GM12864 (cell line): ENCODE measurements around the gene SLC25A18.
"Not testable (repeated sequence)": the region's sequence is repeated elsewhere in the genome, so short reads cannot be mapped to it uniquely, and the experiment has no call there.

Experiments
- DNase-seq: peaks from one replicate; pipeline ENCODE4 v3.0.0-alpha.2; 2011; ENCODE audit warnings: low read depth
- H3K4me3 ChIP-seq: 2 replicates; pipeline ENCODE4 v1.5.1; 2011; ENCODE audit warnings: mild to moderate bottlenecking, low read depth, low read length, control low read depth
- TF ChIP-seq, protein P1 (sequence below): IDR thresholded peaks from 2 replicates; pipeline ENCODE4 v1.5.1; 2011; ENCODE audit warnings: low read depth, mild to moderate bottlenecking, moderate library complexity, low read length, control low read depth, inconsistent platforms; ENCODE audit errors: missing control alignments

The SLC25A18 gene

DNA sequence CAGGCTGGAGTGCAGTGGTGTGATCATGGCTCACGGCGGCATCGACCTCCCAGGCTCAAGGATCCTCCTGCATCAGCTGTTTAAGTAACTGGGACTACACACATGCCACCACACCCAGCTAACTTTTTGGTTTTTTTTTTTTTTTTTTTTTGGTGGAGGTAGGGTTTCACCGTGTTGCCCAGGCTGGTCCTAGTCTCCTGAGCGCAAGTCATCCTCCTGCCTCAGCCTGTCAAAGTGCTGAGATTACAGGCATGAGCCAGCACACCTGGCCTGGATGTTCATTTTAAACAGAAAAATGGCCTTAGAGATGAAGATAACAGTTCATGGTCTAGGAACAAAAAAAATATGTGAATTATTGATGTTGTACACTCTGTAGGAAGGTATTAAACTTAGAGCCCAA lies 13.6 kb upstream of the SLC25A18 start:
- TF ChIP-seq, protein P1, sequence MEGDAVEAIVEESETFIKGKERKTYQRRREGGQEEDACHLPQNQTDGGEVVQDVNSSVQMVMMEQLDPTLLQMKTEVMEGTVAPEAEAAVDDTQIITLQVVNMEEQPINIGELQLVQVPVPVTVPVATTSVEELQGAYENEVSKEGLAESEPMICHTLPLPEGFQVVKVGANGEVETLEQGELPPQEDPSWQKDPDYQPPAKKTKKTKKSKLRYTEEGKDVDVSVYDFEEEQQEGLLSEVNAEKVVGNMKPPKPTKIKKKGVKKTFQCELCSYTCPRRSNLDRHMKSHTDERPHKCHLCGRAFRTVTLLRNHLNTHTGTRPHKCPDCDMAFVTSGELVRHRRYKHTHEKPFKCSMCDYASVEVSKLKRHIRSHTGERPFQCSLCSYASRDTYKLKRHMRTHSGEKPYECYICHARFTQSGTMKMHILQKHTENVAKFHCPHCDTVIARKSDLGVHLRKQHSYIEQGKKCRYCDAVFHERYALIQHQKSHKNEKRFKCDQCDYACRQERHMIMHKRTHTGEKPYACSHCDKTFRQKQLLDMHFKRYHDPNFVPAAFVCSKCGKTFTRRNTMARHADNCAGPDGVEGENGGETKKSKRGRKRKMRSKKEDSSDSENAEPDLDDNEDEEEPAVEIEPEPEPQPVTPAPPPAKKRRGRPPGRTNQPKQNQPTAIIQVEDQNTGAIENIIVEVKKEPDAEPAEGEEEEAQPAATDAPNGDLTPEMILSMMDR, result no peak
- H3K4me3 ChIP-seq, result no peak overlapping the region
- no peak for DNase-seq

DNA sequence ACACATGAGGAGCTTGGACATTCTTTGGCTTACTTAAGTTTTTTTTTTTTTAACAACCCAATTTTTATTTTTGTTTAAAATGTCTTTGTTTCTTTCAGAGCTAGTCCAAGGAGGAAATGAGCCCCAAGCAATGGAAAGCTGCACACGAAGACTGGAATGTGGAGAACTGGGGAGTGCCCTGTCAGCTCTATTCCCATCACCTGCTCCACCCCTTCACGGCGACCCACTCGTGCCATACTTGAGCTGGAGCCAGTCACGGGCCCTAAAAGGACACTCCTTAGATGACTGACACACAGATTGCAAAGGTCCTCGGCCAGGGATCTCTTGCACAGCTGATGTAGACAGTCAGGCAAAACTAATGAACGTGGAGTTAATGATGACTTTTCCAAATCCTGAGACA lies 10.6 kb upstream of the SLC25A18 start:
- no peak for DNase-seq
- TF ChIP-seq, protein P1, result no peak
- H3K4me3 ChIP-seq, result no peak overlapping the region

DNA sequence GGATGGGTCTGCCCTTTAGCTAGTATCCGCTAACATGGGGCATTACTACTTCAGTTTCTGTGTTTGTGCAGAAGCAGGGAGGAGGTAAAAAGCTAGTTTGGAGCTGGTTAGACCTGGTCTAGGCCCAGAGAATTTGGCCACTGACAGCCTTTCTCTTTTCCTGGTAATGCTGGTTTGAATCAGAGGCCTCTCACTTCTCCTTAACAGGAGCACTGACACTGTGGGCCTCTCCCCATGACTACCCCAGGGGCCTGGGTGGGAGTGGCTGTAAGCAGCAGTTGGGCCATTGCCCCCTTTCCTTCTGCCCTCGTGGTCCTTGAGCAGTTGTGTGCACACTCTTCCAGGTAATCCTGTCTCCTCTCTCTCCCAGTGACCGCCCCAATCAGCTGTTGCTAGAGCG lies 8.5 kb upstream of the SLC25A18 start:
- H3K4me3 ChIP-seq, result no peak overlapping the region
- no peak for DNase-seq
- TF ChIP-seq, protein P1, result no peak

DNA sequence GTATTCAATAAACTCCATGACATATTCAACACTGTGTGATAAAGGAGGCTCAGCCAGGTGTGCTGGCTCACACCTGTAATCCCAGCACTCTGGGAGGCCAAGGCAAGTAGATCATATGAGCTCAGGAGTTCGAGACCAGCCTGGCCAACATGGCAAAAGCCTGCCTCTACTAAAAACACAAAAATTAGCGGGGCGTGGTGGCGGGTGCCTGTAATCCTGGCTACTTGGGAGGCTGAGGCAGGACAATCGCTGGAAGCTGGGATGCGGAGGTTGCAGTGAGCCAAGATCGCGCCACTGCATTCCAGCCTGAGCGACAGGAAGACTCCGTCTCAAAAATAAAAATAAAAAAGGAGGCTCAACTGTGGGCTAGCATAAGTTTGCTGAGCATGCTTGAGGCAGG lies 4.1 kb upstream of the SLC25A18 start:
- no peak overlapping the region for H3K4me3 ChIP-seq
- TF ChIP-seq, protein P1, result no peak
- no peak for DNase-seq

DNA sequence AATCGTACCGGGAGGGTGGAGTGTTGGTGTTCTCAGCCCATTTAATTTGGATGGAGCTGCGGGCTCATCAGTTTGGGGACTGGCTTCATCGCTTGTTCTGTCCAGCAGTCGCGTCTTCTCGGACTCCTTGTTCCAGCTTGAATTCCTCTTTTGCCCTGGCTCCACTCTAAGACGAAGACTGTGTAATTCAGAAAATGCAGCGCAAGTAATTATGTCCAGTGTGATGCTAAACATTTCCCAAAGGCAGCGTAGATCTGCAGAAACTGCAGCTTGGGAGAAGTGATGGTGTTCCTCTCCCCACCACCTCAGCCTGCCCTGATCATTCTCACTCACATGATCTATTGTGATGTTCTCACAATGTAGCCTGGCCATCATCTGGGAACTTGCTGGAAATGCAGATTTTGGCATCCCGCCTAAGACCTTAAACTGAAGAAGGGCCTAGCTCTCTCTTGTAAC lies 666 bp downstream of the SLC25A18 start:
- H3K4me3 ChIP-seq, result no peak overlapping the region
- TF ChIP-seq, protein P1, result no peak
- DNase-seq, result no peak

DNA sequence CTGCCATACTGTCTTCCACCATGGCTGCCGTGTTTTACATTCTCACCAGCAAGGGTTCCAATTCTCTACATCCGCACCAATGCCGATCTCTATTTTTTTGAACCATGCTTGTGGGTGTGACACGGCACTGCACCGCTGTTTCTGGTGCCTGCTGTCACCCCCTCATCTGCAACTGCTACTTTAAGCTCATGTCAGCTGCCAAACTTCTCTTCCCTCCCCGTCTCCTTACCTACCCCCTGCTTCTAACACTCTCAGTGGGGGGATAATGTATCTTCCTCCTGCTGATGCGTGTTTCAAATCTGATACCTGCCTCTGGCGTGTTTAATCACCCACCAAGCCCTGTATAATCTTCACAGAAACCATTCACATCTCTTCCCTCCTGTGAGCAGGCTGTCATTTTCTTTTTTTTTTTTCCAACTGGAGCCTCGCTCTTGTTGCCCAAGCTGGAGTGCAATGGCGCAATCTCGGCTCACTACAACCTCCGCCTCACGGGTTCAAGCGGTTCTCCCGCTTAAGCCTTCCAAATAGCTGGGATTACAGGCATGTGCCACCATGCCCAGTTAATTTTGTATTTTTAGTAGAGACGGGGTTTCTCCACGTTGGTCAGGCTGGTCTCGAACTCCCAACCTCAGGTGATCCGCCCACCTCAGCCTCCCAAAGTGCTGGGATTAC lies 2.9 kb downstream of the SLC25A18 start:
- not testable (repeated sequence) for H3K4me3 ChIP-seq, DNase-seq

DNA sequence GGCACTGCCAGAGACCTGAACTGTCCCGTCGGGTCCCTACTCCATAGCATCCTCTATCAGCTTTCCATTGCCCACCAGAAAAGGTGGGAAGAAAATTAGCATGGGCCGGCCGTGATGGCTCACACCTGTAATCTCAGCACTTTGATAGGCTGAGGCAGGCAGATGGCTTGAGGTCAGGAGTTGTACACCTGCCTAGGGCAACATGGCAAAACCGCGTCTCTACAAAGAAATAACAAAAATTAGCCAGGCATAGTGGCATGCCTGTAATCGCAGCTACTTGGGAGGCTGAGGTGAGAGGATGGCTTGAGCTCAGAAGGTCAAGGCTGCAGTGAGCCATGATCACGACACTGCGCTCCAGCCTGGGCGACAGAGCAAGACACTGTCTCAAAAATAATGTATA lies 3.5 kb downstream of the SLC25A18 start:
- no peak for DNase-seq
- TF ChIP-seq, protein P1, result no peak
- H3K4me3 ChIP-seq, result no peak overlapping the region
